Measurements from ENCODE around the gene KIDINS220.

- TF ChIP-seq POLR2A (IDR thresholded peaks at IDR 0.05): no peak
- TF ChIP-seq CTCF (IDR thresholded peaks at IDR 0.05): no peak
Observed at GRCh38 chr2:8851811-8852560, 14.6 kb upstream of the KIDINS220 start.

Measured in ovary (tissue), 3 donors.